HG02588 (cell line): Measurements from ENCODE around the gene ADAD2.
"Not testable (repeated sequence)": the region's sequence is repeated elsewhere in the genome, so short reads cannot be mapped to it uniquely, and the experiment has no call there.

Experiments used
- ATAC-seq: cut with Tn5 transposase; IDR thresholded peaks from one replicate; pipeline ENCODE4 v1.9.1; 2021; ENCODE audit warnings: mild to moderate bottlenecking, moderate library complexity; ENCODE audit not compliant: unreplicated experiment

ADAD2 gene

GRCh38 chr16:84195201-84196093 is 4.5 kb downstream of the ADAD2 start:
- no peak for ATAC-seq

- no peak for ATAC-seq
These were observed 5.1 kb downstream of the ADAD2 start for GRCh38 chr16:84196101-84196500.

- ATAC-seq: no peak
These were observed 5.9 kb downstream of the ADAD2 start for GRCh38 chr16:84196727-84197394.

- ATAC-seq: no peak
These were observed 6.6 kb downstream of the ADAD2 start for GRCh38 chr16:84197466-84198128.

- no peak for ATAC-seq
These were observed 7.4 kb downstream of the ADAD2 start for GRCh38 chr16:84198401-84198800.

GRCh38 chr16:84199097-84199496 is 8.1 kb downstream of the ADAD2 start:
- no peak for ATAC-seq

GRCh38 chr16:84199861-84200260 is 8.9 kb downstream of the ADAD2 start:
- no peak for ATAC-seq

GRCh38 chr16:84204551-84204950 is 13.6 kb downstream of the ADAD2 start:
- not testable (repeated sequence) for ATAC-seq

GRCh38 chr16:84205123-84205522 is 14.2 kb downstream of the ADAD2 start:
- ATAC-seq: not testable (repeated sequence)

- no peak for ATAC-seq
These were observed 15.2 kb downstream of the ADAD2 start for GRCh38 chr16:84205976-84206691.

GRCh38 chr16:84207251-84207650 is 16.3 kb downstream of the ADAD2 start:
- no peak for ATAC-seq

- no peak for ATAC-seq
These were observed 16.9 kb downstream of the ADAD2 start for GRCh38 chr16:84207879-84208278.

- ATAC-seq: no peak
These were observed 19.0 kb downstream of the ADAD2 start for GRCh38 chr16:84209989-84210388.

GRCh38 chr16:84212154-84212553 is 21.2 kb downstream of the ADAD2 start:
- no peak for ATAC-seq

GRCh38 chr16:84212631-84213030 is 21.7 kb downstream of the ADAD2 start:
- no peak for ATAC-seq

- ATAC-seq: no peak
These were observed 23.6 kb downstream of the ADAD2 start for GRCh38 chr16:84214451-84215066.

- ATAC-seq: no peak
These were observed 24.6 kb downstream of the ADAD2 start for GRCh38 chr16:84215531-84215930.

GRCh38 chr16:84216144-84216543 is 25.2 kb downstream of the ADAD2 start:
- ATAC-seq: not testable (repeated sequence)

- no peak for ATAC-seq
These were observed 27.3 kb downstream of the ADAD2 start for GRCh38 chr16:84218176-84218823.

- ATAC-seq: no peak
These were observed 28.0 kb downstream of the ADAD2 start for GRCh38 chr16:84218956-84219355.
